Stimulated activated CD4-positive, alpha-beta T cell treated with anti-CD3 and anti-CD28 coated beads, Interleukin-1b, Interleukin-23, amount 100 ng/mL, for 4 hours (primary cell): ENCODE measurements around the gene RARA.
"Not testable (repeated sequence)": the region's sequence is repeated elsewhere in the genome, so short reads cannot be mapped to it uniquely, and the experiment has no call there.

Source experiments
- DNase-seq, 2 donors: peaks; one replicate each; pipeline ENCODE4 v3.0.0-alpha.2; 2020; ENCODE audit warnings: low read depth in 2 of 2

Gene RARA

DNA sequence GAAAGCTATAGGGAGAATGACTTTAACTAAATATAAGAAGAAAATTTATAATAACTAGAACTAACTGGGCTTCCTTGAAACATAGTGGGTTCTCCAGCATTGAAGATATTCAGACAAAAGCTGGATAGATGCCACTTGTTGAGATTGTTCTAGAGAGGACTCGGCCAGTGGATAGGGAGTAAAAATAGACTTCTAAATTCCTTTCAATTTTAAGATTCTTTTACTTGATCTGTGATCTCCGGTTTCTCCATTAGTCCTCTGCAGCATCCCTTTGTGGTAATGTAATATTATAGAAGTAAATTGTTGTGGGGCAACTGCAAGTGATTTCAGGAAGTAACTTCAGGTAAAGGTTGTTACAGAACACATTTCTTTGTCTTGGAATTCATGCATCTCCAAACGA is 10.3 kb upstream of the RARA start:
- DNase-seq: no peak

DNA sequence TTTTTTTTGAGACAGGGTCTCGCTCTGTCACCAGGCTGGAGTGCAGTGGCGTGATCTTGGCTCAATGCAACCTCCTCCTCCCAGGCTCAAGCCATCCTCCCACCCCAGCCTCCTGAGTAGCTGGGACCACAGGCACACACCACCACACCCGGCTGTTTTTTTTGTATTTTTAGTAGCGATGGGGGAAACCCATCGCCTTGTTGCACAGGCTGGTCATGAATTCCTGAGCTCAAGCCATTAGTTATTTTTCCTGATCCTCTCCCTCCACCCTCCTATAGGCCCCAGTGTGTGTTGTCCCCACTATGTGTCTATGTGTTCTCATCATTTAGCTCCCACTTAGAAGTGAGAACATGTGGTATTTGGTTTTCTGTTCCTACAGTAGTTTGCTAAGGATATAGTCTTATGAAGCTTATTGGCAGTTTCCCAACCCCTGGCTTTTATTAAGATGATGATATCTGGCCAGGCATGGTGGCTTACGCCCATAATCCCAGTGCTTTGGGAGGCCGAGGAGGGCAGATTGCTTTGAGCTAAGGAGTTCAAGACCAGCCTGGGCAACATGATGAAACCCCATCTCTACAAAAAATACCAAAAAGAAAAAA is 9.7 kb upstream of the RARA start:
- DNase-seq: not testable (repeated sequence)

DNA sequence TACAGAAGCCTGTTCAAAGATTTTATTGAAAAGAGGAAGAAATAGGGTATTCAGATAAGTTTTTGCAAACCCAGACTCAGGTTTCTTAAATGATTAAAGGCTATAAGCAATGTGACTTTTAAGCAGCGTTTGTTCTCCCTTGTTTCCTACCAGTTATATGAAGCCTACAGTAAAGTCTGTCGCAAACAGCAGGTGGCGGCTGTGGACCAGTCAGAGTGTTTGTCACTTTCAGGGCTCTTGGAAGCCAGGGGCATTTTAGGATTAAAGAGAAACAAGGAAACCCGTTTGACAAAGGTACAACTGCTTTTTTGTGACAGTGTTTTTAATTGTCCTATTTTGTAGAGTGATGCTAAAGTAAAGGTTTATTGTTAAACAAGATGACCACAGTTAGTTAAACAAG is 7.7 kb upstream of the RARA start:
- no peak for DNase-seq

DNA sequence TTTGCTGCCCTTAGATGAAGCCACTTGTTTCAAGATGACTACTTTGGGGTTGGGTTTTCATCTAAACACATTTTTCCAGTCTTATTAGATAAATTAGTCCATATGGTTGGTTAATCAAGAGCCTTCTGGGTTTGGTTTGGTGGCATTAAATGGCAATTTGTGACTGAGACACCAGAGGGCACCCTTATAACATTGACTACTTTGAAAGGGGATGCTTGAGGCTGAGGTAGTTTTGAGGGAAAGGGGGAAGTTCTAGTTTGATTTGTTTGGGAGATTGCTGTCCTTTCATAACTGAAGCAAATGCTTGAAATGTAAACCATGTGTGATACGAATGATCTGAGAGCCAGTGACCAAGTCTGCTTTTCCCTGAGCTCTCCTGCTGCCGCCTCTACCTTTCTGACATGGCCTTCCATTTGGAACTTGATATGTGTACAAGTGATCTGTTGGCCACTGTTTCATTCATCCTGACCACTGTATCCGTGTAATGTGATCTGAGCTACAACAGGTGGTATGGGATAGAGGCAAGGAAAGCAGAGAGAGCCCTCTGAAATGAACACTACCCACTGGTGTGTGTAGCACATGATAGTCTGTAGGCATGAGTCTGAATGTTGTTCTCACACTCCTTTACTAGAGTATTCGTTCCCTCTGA is 5.8 kb upstream of the RARA start:
- no peak for DNase-seq

DNA sequence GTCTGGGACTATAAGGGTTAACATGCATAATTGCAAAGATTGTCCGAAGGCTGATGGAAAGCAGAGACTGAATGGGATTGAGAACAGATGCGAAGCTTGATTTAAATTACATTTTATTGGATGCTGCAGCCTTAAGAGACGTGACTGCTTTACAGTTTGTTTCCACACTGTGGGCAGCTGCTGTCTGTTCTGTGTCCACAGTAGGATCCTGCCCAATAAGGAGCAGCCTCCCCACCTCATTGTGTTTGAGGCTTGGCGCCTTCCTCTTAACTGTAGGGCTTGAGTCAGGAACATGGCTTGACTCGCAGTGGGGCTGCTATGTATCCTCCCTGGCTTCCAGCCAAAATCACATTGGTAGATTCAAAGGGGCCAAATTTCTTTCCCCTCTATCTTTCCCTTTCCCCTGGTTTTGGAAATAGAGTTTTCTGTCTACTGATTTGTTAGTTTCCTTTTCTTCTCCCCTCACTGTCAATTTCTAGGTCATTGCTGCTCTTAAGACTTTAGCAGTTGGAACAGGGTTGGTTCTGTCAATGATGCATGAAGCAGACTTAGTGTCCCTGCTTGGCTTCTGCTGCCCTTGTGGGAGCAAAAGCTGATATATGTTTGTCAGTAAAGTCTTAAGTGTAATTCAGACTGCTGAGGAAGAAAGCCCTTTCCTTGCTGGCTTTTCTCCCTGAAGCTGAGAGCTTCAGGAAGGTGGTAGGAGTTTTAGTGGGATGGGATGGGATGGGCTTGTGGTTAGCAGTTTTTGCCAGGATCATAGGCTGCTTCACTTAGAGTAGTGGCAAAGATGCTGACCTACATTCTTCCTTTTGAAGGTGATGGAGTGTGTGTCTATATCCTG is 5.0 kb upstream of the RARA start:
- DNase-seq: no peak

DNA sequence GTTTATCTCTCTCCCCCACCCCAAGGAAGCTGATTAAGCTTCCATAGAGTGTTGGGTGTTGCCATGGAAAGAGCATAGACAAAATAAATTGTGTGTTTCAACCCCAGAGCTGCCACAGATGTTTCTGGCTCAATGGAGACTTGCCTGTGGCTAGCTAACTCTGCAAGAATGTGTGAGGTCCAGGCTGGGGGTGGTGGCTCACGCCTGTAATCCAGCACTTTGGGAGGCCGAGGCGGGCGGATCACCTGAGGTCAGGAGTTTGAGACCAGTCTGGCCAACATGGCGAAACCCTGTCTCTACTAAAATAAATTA is 4.5 kb upstream of the RARA start:
- DNase-seq: not testable (repeated sequence)

DNA sequence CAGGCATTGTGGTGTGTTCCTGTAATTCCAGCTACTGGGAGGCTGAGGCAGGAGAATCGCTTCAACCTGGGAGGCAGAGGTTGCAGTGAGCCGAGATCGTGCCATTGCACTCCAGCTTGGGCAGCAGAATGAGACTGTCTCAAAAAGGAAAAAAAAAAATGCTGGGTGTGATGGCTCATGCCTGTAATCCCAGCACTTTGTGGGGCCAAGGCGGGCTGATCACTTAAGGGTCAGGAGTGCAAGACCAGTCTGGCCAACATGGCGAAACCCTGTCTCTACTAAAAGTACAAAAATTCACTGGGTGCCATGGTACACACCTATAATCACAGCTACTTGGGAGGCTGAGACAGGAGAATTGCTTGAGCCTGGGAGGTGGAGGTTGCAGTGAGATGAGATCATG is 4.1 kb upstream of the RARA start:
- not testable (repeated sequence) for DNase-seq

DNA sequence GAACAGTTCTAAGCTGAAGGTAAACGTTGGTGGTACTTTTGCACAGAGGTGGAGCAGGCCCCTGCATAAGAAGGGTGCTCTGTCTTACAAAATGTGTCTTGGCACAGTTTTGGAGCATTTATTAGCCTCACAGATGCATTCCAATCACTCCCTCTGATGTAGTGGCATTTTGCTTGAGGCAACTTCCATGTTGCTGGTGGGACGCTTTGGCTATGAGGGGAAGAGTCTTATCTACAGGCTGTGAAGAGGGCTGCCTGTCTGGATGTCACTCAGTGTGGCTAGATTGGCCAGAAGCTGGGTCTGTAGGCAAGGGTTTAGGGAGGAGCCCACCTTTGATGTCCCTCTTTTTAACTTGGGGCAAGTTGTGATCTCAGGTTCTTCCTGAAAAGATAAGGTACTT is 2.6 kb upstream of the RARA start:
- DNase-seq: no peak

DNA sequence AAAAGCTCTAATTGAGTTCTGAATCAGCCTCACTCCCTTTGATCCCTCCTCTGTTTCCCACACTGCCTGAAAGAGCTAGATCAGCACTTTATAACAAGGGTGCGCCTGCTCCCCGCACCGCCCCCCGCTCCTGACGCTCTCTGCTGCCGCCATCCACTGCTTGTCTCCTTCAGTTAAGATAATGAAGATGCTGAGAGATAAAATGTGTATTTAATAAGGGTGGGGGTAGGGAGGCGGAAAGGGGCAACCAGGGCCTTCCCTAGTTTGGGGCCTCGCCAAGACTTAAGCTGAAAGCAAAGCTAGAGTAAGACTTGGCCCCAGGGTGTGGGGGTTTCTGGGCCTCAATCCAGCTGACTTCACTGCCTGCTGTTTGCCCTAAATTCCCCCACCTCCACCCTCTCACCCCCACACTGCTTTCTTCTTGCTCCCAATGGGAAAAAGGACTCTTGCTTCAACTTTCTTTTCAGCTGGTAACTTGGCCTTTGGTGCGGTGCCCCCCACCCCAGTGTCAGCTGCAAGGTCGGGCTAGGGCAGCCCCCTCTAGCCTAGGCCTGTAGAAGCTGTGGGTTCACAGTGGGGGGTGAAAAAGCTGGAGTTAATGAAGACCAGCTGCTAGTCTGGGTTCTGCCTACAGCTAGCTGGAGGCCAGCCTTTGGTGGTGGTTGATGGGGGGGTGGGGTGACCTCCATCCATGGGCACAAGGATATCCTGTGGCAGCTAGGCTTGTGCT is 1.8 kb upstream of the RARA start:
- DNase-seq: no peak

DNA sequence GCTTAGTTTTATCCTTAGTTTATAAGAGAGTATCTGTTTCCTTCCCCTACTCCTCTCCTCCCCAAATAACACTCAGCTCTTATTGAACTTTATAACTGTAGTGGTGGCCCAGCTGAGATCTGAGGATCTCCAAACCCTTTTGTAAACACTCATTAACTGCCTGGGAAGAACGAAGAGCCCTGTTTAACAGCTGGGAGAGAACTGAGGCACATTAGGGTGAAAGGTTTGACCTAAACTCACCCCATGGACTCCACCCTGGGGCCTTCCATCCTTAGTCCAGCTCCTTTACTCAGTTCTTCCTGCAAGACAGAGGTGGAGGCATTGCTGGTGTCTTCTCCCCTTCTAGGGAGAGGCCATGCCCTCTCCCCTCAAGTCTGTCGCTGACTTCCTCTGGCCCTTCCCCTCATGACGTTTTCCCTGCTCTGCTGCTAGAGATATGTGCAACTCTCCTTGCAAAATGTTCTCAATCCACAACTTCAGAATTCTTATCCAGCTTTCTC is 1.2 kb upstream of the RARA start:
- no peak for DNase-seq

DNA sequence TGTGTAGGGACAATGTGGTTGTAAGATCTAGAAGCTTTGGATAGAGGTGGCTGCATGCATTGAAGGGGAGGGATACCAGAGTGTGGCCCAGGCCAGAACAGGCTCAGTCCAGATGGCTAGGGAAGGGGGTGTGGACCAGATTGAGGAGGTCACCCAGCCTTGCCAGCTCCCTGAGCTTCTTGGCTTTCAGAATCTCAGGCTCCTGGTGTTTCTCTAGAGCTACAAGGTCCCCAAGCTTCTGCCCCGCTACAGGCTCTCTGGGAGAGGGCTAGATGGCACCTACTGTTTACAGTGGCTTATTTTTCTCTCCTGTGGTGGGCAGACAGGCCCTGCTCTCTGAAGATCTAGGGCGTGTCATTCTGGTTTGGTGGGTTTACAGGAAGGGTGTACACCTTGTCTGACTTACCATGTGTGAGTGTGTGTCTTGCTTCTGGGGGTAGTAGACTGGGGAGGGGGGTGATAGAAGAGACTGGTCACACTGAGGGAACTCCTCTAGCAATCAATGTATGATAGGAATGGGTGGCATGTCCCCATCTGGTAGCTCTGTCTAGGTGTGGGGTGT is 1.1 kb downstream of the RARA start:
- DNase-seq: no peak

DNA sequence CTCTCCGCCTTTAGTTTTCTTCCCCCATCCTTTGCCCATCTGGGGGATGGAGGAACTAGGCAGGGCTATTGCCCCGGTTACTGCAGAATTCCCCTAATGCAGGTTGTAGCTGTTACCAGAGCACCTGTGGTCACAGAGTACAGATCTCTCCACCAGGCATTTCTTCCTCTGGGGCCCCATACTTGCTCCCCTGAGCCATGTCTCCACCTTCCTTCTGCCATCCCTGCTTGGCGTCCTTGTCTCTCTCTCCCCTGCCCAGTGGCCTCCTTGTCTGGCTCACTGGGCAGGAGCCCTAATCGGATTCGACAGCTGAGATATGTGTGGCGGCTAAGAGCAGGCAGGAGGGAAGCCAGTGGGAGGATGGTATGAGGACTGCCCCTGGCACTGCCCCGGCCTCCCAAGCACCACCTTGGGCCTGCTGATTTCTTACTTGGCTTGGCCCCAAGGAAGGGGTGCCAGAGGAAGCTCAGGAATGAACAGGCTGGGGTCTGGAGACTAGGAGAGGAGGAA is 2.0 kb downstream of the RARA start:
- DNase-seq: no peak

DNA sequence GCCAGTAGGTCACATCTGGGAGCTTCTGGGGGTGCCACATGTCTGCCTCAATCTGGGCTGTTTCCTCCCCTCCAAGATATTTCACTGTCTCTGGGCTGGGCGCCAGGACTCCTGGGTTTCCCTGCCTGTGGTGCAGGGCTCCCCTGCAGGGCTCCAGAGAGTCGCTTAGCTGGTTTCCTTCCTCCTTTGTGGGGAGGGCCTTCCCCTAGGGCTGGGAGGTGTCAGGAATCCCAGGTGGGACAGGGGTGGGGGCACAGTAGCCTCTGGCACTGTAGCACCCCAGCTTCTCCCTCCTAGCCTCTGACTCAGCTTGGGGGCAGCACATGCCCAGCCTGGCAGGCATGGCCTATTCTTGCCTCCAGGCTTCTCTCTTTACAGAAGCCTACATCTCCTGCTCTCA is 2.6 kb downstream of the RARA start:
- DNase-seq: no peak

DNA sequence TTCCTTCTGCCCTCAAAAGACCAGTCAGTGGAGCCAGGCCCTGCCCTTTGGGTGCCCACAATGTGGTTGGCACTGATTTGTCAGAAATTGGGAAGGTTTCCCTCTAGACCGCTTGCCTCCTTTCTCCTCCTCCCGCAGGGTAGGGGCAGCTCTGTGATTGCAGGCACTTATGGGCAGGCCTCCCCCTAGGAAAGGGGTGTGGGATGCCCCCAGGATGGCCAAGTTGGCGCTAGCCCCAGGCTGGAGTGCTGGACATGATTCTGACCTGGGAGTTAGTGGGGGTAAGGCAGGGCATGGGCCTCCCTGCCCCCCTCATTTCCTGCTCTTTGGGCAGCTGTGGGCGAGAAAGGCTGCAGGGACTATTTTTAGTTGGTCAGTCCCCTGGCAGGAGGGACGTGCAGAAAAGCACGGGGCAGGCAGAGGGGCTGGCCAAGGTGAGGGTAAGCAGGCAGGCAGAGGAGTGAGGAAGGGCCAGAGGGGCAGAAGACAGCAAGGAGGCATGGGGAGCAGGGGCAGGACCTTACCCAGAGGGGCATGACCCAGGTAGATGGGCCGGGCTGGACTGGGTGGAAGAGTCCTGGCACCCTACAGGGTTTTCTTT is 3.3 kb downstream of the RARA start:
- DNase-seq: no peak

DNA sequence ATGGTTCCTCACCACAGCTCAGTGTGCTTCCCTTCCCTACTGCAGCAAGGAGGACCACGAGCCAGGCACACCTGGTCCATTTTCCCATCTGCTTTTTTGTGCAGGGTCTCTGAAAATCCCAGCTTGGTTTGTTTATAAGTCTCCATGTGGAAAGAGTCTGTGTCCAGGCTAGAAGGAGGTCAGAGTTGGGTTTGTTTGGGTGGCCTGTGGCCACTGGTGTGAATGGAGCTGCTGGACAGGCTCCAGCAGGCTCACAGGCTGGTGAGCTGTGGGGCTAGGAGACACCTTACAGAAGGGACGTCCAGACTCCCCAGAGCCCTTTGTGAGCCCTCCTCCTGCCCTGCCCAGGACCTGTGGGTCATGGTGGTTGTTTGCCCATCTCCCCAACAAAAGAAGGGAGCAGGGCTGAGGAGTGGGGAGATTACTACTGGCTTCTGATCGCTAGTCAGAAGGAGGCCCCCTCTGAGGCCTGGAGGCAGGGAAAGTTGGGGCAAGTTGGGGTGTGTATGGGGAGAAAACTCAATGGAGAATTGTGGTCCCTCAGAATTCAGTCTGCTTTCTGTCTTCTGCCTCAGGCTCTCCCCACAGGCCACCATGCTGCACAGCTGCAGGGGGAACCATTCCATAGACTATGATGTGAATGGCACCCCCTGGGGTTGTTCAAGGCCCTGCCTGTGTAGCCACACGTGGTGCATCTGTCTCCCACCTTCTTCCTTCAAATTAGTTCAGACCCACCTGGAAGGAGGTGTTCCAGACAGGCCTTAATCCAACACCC is 4.1 kb downstream of the RARA start:
- DNase-seq: no peak

DNA sequence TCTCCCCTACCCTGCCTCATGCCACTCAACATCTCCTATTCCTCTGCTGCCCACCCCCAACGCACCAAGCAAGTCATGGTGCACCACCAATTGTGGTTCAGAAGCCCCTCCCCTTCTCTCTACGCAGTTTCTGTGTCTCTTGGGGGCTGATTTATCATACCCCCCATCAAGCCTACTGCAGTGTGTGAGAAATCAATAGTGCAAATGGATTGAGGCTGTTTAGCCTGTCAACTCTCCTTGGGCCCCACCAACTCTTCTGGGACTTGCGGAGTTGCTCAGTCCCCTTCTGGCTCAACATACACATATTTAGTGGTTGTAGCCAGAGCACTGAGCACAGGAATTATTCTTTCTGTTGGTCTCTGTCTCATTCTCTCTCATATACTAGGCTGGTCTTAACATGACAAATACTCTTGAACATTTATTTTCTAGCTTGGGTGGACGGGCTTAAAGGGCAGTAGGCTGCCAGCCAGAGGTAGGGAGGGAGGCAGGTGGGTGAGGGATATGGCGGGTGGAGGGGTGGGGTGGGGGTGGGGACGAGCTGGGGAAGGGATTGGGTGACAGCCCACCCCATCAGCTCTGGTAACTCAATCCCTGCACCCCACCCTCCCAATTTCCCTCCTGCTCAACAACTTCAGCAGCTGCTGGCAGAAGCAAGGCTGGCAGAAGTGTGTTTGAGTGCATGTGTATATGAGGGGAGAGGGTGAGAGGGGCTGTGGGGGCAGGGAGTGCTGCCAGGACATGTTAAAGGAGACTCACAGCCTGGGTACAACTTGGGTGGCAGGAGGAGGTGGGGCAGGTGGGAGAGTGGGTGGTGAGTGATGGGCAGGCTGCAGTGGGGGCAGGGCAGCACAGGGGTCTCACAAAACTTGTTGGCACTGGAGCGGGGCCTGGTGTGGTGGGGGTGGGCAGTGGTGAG is 4.9 kb downstream of the RARA start:
- DNase-seq: no peak

DNA sequence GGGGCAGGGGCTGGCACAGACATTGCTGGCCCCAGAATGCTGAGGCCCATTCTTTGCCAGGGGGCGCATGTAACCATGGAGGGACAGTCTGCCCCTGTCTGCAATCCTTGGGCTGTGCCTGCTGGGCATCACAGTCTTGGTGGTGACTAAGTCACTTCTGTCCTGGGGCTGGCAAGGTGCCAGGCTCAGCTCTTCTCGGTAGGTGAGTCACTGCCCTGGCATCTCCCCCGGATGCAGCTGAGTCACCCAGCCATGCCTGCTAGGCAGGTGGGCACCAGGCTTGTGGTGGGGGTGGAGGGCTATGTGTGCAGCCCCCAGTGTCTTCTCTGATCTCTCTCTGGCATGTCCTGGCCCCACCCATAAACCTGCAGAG is 5.6 kb downstream of the RARA start:
- peak; percentile 80 to 86 for DNase-seq

DNA sequence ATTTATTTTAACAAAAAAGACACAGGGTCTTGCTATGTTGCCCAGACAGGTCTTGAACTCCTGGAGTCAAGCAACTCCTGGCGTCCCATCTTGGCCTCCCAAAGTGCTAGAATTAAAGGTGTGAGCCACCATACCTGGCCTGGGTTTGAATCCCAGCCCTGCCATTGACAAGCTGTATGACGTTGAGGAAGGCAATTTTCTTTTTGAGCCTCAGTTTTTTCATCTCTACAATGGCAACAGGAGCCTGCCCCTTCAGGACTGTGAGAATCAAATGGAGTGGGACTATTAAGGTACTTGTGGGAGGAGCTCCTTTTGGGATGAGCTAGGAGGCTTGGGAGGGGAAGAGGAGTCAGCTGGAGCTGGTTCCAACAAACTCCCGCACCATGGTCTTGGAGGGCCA is 6.2 kb downstream of the RARA start:
- no peak for DNase-seq

DNA sequence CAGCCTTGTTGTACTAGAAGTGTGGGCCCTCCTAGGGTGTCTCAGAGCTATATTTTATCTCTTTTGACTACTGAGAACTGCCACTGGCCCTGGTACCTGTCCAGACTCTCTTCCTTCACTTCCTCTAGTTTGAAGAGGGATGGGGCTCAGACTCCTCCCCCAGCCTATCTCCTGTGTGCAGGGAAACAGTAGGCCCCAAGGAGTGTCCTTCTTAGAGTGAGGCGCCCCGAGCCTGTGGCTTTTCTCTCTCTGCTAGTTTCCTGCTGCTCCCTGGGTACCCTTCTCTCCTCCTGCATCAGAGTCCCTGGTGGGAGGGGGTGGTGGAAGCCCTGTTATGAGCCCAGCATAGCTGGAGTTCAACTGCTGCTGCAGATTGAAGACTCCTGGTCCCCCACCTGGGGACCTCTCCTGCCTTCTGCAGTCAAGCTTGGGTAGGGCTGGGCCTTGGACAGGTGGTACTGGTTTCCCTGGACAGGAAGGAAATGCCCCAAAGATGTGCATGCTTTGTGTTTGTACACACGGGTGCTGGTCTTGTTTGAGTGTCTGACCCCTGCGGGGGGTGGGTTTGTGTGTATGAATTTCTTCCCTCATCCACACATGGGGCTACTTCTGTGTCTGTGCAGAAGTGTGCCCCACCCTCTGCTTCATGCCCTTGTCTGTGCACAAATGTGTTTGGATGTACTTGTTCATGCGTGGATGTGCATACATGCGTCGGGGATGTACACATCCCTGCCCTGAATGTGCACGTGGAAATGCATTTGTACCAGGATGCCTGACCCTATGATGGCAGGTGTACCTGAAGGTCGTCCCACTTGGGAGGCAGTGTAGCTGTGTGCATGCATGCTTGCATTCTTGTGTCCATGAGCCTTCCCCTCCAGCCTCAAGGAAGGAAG is 6.9 kb downstream of the RARA start:
- no peak for DNase-seq
